Measurements from ENCODE around the gene SPSB2.

- no peak for TF ChIP-seq CTCF (IDR thresholded peaks at IDR 0.05)
- TF ChIP-seq POLR2AphosphoS5 (IDR thresholded peaks at IDR 0.05) = no peak
- TF ChIP-seq POLR2A (IDR thresholded peaks at IDR 0.05) = no peak
Measured at GRCh38 chr12:6883683-6884082, 10.6 kb upstream of the SPSB2 start.

All from breast epithelium (tissue), 3 donors.